Body of pancreas (tissue), 4 donors: ENCODE results near the gene SPATS2L. TPM values are rescaled to one million over a fixed set of nuclear protein-coding genes. Genes with fewer than 3 reads are reported as not detected.

Experiments
- ATAC-seq: fragments of 150-250 bp; one replicate; pipeline ENCODE4 v1.9.1; 2016
- DNase-seq, 4 donors: peaks; one replicate each; pipeline ENCODE4 v3.0.0-alpha.2; 2019
- H3K27ac ChIP-seq, 4 donors: fragments of 200-600 bp; sonication (generic); 1 replicate in 3 of 4; 2 replicates in 1 of 4; pipeline versions ENCODE4 v1.5.1 to v1.6.1; 2016 to 2019; ENCODE audit warnings: mild to moderate bottlenecking in 1 of 4, mixed read lengths in 1 of 4, moderate library complexity in 1 of 4
- H3K27me3 ChIP-seq, 2 donors: fragments of 200-600 bp; sonication (generic); one replicate each; pipeline ENCODE4 v1.6.0; 2016; ENCODE audit warnings: mild to moderate bottlenecking in 1 of 2
- H3K36me3 ChIP-seq, 2 donors: fragments of 200-600 bp; sonication (generic); replicated peaks in 1 of 2; 2 replicates each; pipeline ENCODE4 v1.5.1; 2016; ENCODE audit warnings: low read depth in 2 of 2; ENCODE audit not compliant: insufficient read depth in 1 of 2
- H3K4me1 ChIP-seq: fragments of 200-600 bp; sonication (generic); one replicate; pipeline ENCODE4 v1.6.0; 2016
- H3K4me3 ChIP-seq, 2 donors: fragments of 200-600 bp; sonication (generic); 1 replicate in 1 of 2; 2 replicates in 1 of 2; pipeline ENCODE4 v1.5.1; 2016 to 2019
- H3K9me3 ChIP-seq, 3 donors: fragments of 200-600 bp; sonication (generic); 1 replicate in 2 of 3; 2 replicates in 1 of 3; pipeline ENCODE4 v1.5.1; 2016
- POLR2A ChIP-seq, 3 donors: fragments of 450-650 bp; IDR thresholded peaks; one replicate each; pipeline ENCODE4 v1.6.1; 2016; ENCODE audit warnings: antibody characterized with exemption in 3 of 3, mild to moderate bottlenecking in 2 of 3
- WGBS, 2 donors: methylation state at CpG; one replicate each; pipeline ENCODE4 v1.1.5; 2017; 5-methylcytosine and 5-hydroxymethylcytosine counted together
- intact Hi-C: fragments of 100-400 bp; cut with DNase I; formaldehyde crosslinking; loops from one replicate; pipeline ENCODE4 v1.15.1; 2023
- total RNA-seq, 2 donors: library from RNA; depleted of rRNA; stranded (reverse); fragments of >200 nt; gene quantifications; one replicate each; pipeline ENCODE4 v1.1.0, GENCODE V29; 2016
- TF ChIP-seq, protein P1 (sequence below), 7 experiments: fragments of 450-650 bp in 4 of 7; fragments of 200-600 bp in 3 of 7; sonication (generic) in 3 of 7; IDR thresholded peaks; one replicate each; pipeline ENCODE4 v1.5.1; 2016 to 2019; ENCODE audit warnings: antibody characterized with exemption in 7 of 7

Gene SPATS2L
- total RNA-seq, 2 donors from 2014 or later = 39.2 to 49.8 TPM

DNA sequence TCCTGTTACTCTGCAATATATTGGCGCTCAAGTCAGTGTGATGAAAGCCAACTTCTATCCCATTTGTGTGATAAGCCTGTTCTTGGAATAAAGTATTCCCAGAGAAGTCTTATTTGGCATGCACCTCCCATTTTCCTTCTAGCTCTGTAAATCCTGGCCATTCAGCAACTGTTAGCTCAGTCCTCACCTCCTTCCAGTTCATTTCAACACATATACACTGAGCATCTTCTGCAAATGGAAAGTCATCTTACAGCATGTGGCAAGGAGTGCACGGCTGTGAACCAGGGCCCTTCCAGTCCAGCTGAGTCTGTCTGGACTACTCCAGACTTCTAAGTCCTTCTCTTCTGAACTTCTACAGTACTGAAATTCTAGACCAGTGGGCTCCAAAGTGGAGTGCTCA, 53.1 kb downstream of the SPATS2L start:
- ATAC-seq (no peak), DNase-seq (no peak)
- TF ChIP-seq POLR2A (IDR thresholded peaks at IDR 0.05) = no peak
- 92 to 96% methylated on average over 2 of the region's 2 CpGs for WGBS, 2 donors
- Histone ChIP-seq H3K36me3 (no peaks in the 10 kb centered on the region), H3K9me3 (no peaks in the 10 kb centered on the region), H3K27me3 (no peaks in the 10 kb centered on the region), H3K4me3 (no peak overlapping the region), H3K4me1 (peaks cover 12% of the 10 kb centered on the region), H3K27ac (no peak overlapping the region)
- intact Hi-C loops = no loop called here

- Histone ChIP-seq H3K36me3 (no peaks in the 10 kb centered on the region), H3K4me3 (no peak overlapping the region), H3K4me1 (peaks cover 14% of the 10 kb centered on the region), H3K9me3 (no peaks in the 10 kb centered on the region), H3K27me3 (no peaks in the 10 kb centered on the region), H3K27ac (no peak overlapping the region)
- intact Hi-C loops = no loop called here
- DNase-seq = no peak
- ATAC-seq = no peak
- TF ChIP-seq, protein P1, sequence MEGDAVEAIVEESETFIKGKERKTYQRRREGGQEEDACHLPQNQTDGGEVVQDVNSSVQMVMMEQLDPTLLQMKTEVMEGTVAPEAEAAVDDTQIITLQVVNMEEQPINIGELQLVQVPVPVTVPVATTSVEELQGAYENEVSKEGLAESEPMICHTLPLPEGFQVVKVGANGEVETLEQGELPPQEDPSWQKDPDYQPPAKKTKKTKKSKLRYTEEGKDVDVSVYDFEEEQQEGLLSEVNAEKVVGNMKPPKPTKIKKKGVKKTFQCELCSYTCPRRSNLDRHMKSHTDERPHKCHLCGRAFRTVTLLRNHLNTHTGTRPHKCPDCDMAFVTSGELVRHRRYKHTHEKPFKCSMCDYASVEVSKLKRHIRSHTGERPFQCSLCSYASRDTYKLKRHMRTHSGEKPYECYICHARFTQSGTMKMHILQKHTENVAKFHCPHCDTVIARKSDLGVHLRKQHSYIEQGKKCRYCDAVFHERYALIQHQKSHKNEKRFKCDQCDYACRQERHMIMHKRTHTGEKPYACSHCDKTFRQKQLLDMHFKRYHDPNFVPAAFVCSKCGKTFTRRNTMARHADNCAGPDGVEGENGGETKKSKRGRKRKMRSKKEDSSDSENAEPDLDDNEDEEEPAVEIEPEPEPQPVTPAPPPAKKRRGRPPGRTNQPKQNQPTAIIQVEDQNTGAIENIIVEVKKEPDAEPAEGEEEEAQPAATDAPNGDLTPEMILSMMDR (IDR thresholded peaks at IDR 0.05) = no peak
- TF ChIP-seq POLR2A (IDR thresholded peaks at IDR 0.05) = no peak
- 65 to 72% methylated on average over 5 of the region's 5 CpGs for WGBS, 2 donors
Observed at GRCh38 chr2:200360364-200360763, 53.9 kb downstream of the SPATS2L start.

DNA sequence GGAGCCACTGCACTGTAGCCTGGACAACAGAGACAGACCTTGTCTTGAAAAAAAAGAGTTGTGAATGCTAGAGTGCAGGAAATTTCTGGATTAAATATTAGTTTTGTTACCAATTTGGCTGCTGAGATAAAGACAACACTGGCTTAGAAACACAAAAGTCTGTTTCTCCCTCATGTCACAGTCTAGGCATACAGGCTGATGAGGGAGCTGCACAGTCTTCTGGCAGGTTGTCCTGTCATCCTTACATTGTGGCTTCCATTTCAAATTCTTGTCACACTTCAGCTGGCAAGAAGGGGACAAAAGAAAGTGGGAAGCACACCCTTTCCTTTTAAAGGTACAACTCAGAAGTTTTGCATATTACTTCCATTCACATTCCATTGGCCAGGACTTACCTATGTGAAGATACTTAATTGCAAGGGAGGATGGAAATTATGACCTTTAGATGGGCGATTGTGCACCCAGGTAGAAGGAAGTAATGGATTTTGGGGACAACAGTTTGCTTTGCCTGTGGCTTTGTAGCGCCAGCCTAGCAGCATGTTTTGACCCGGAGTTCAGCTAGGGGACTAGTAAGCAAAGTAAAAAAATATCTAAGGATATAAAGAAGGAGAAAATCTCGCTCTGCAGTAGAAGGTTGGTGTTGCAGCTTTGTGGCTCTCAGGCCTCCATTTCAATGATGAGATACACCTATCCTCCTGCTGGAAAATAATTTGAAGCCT, 55.9 kb downstream of the SPATS2L start:
- H3K27ac ChIP-seq = no peak overlapping the region
- no peaks in the 10 kb centered on the region for H3K36me3 ChIP-seq
- DNase-seq = no peak
- H3K9me3 ChIP-seq = no peaks in the 10 kb centered on the region
- no peak for ATAC-seq
- TF ChIP-seq POLR2A (IDR thresholded peaks at IDR 0.05) = no peak
- TF ChIP-seq, protein P1 (IDR thresholded peaks at IDR 0.05) = no peak
- H3K4me3 ChIP-seq = no peak overlapping the region
- WGBS, 2 donors = 93% methylated on average over 4 of the region's 4 CpGs
- H3K4me1 ChIP-seq = peaks cover 19% of the 10 kb centered on the region
- intact Hi-C loops = no loop called here
- no peaks in the 10 kb centered on the region for H3K27me3 ChIP-seq

GRCh38 chr2:200363279-200363678, 56.8 kb downstream of the SPATS2L start:
- Histone ChIP-seq H3K27me3 (no peaks in the 10 kb centered on the region), H3K4me3 (no peak overlapping the region), H3K36me3 (no peaks in the 10 kb centered on the region), H3K4me1 (peaks cover 22% of the 10 kb centered on the region), H3K9me3 (no peaks in the 10 kb centered on the region), H3K27ac (no peak overlapping the region)
- DNase-seq (no peak), ATAC-seq (no peak)
- 66 to 81% methylated on average over 2 of the region's 2 CpGs for WGBS, 2 donors
- intact Hi-C loops = no loop called here
- no peak for TF ChIP-seq POLR2A (IDR thresholded peaks at IDR 0.05)
- TF ChIP-seq, protein P1 (IDR thresholded peaks at IDR 0.05) = no peak

DNA sequence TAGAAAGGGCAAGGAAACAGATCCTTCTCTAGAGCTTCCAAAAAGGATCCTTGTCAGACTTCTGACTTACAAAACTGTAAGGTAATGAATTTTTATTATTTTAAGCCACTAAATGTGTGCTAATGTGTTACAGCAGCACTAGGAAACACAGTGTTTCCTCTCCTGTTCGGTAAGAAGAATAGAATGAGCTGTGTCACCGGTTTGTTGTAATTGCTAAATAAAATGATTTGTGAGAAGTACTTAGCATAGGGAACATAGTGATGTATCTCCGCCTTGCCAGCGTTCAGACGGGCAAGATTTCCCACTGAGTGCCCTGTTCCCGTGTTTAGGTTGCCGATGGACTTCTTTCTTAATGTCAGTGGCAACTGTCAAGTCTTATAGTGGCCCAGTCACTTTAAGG, 57.6 kb downstream of the SPATS2L start:
- Histone ChIP-seq H3K27me3 (no peaks in the 10 kb centered on the region), H3K27ac (no peak overlapping the region), H3K9me3 (no peaks in the 10 kb centered on the region), H3K4me3 (no peak overlapping the region), H3K36me3 (no peaks in the 10 kb centered on the region), H3K4me1 (peaks cover 22% of the 10 kb centered on the region)
- 82 to 83% methylated on average over 7 of the region's 7 CpGs for whole genome bisulfite sequencing, 2 donors
- no peak for ATAC-seq
- TF ChIP-seq POLR2A (IDR thresholded peaks at IDR 0.05) = no peak
- TF ChIP-seq, protein P1 (IDR thresholded peaks at IDR 0.05) = no peak
- DNase-seq = no peak
- intact Hi-C loops = no loop called here
